Gastrocnemius medialis (tissue), 4 donors: Measurements from ENCODE around the gene OR8S1. TPM values are rescaled to one million over a fixed set of nuclear protein-coding genes. Genes with fewer than 3 reads are reported as not detected.
"Not testable (repeated sequence)": the region's sequence is repeated elsewhere in the genome, so short reads cannot be mapped to it uniquely, and the experiment has no call there.

Source experiments
- ATAC-seq, 2 donors: fragments of 150-250 bp; one replicate each; pipeline ENCODE4 v1.9.1; 2016
- DNase-seq, 2 donors: peaks; one replicate each; pipeline ENCODE4 v3.0.0-alpha.2; 2019
- H3K27ac ChIP-seq, 4 donors: fragments of 200-600 bp; sonication (generic); 1 replicate in 1 of 4; 2 replicates in 3 of 4; pipeline ENCODE4 v1.5.1; 2016 to 2018; ENCODE audit warnings: mild to moderate bottlenecking in 2 of 4, moderate library complexity in 1 of 4
- H3K27me3 ChIP-seq, 3 donors: fragments of 200-600 bp; sonication (generic) in 2 of 3; 1 replicate in 1 of 3; 2 replicates in 2 of 3; pipeline versions ENCODE4 v1.5.1 to v1.6.0; 2016 to 2019; ENCODE audit warnings: mild to moderate bottlenecking in 1 of 3, moderate library complexity in 1 of 3
- H3K36me3 ChIP-seq, 2 donors: fragments of 200-600 bp; sonication (generic) in 1 of 2; one replicate each; pipeline ENCODE4 v1.5.1; 2017 to 2018
- H3K4me1 ChIP-seq, 2 donors: fragments of 200-600 bp; sonication (generic) in 1 of 2; one replicate each; pipeline ENCODE4 v1.5.1; 2016 to 2017; ENCODE audit warnings: mild to moderate bottlenecking in 2 of 2
- H3K4me3 ChIP-seq, 4 donors: fragments of 200-600 bp; sonication (generic) in 3 of 4; 1 replicate in 1 of 4; 2 replicates in 3 of 4; pipeline ENCODE4 v1.5.1; 2016 to 2019; ENCODE audit warnings: mild to moderate bottlenecking in 2 of 4
- H3K9me3 ChIP-seq, 3 donors: fragments of 200-600 bp; sonication (generic) in 2 of 3; 1 replicate in 1 of 3; 2 replicates in 2 of 3; pipeline ENCODE4 v1.5.1; 2016 to 2019
- POLR2A ChIP-seq, 2 donors: fragments of 450-650 bp; IDR thresholded peaks; one replicate each; pipeline ENCODE4 v1.6.1; 2017; ENCODE audit warnings: antibody characterized with exemption in 2 of 2, mild to moderate bottlenecking in 2 of 2, moderate library complexity in 2 of 2
- in situ Hi-C, 4 donors: fragments of 200-750 bp; cut with MboI; loops; one replicate each; pipeline versions ENCODE4 v1.15.0 to v1.8.0; 2017; ENCODE audit warnings: low sequenced_read_pairs in 4 of 4
- intact Hi-C: fragments of 100-400 bp; cut with DNase I; formaldehyde crosslinking; loops from one replicate; pipeline ENCODE4 v1.15.1; 2023; ENCODE audit warnings: low total_unique reads
- total RNA-seq, 4 donors: library from RNA; depleted of rRNA; stranded (reverse); fragments of >200 nt; gene quantifications; one replicate each; pipeline versions ENCODE4 v1.1.0 to v1.2.3, GENCODE V29; 2016
- TF ChIP-seq, protein P1 (sequence below), 5 experiments: fragments of 450-650 bp in 3 of 5; fragments of 200-600 bp in 2 of 5; sonication (generic) in 2 of 5; IDR thresholded peaks in 4 of 5; conservative IDR thresholded peaks in 1 of 5; 1 replicate in 4 of 5; 2 replicates in 1 of 5; pipeline ENCODE4 v1.5.1; 2016 to 2019; ENCODE audit warnings: antibody characterized with exemption in 5 of 5, mild to moderate bottlenecking in 3 of 5, moderate library complexity in 3 of 5

OR8S1 gene
- total RNA-seq, 4 donors from 2014 or later = not detected

DNA sequence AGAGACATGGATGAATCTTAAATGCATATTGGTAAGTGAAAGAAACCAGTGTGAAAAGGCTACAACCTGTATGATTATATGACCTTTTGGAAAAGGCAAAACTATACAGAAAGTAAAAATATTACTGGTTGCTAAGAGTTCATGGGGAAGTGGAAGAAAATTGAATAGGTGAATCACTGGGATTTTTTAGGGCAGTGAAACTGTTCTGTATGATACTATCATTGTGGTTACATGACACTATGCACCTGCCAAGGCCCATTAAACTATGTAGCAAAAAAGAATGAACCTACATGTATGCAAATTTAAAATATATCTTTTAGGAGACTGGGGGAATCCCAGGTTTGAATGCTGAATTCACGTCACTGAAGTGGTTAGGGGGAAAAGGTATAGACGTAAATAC is 12.6 kb upstream of the OR8S1 start:
- Histone ChIP-seq H3K36me3 (no peaks in the 10 kb centered on the region), H3K27ac (no peak overlapping the region), H3K9me3 (no peaks in the 10 kb centered on the region), H3K27me3 (no peaks in the 10 kb centered on the region), H3K4me1 (no peaks in the 10 kb centered on the region), H3K4me3 (no peak overlapping the region)
- ATAC-seq (no peak), DNase-seq (no peak)
- in situ Hi-C loops = no loop called here
- TF ChIP-seq POLR2A (IDR thresholded peaks at IDR 0.05) = no peak
- TF ChIP-seq, protein P1, sequence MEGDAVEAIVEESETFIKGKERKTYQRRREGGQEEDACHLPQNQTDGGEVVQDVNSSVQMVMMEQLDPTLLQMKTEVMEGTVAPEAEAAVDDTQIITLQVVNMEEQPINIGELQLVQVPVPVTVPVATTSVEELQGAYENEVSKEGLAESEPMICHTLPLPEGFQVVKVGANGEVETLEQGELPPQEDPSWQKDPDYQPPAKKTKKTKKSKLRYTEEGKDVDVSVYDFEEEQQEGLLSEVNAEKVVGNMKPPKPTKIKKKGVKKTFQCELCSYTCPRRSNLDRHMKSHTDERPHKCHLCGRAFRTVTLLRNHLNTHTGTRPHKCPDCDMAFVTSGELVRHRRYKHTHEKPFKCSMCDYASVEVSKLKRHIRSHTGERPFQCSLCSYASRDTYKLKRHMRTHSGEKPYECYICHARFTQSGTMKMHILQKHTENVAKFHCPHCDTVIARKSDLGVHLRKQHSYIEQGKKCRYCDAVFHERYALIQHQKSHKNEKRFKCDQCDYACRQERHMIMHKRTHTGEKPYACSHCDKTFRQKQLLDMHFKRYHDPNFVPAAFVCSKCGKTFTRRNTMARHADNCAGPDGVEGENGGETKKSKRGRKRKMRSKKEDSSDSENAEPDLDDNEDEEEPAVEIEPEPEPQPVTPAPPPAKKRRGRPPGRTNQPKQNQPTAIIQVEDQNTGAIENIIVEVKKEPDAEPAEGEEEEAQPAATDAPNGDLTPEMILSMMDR (IDR thresholded peaks at IDR 0.05 in 4 of 5, conservative IDR thresholded peaks at IDR 0.05 in 1 of 5) = no peak
- intact Hi-C loops = no loop called here

DNA sequence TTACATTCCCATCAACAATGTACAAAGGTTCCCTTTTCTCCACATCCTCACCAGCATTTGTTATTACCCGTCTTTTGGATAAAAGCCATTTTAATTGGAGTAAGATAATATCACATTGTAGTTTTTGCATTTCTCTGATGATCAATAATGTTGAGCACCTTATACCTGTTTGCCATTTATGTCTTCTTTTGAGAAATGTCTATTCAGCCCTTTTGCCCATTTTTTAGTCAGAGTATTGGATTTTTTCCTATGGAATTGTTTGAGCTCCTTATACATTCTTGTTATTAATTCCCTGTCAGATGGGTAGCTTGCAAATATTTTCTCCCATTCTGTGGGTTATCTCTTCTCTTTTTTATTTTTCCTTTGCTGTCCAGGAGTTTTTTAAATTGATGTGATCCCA is 10.7 kb upstream of the OR8S1 start:
- TF ChIP-seq POLR2A (IDR thresholded peaks at IDR 0.05) = no peak
- TF ChIP-seq, protein P1 (IDR thresholded peaks at IDR 0.05 in 4 of 5, conservative IDR thresholded peaks at IDR 0.05 in 1 of 5) = no peak
- in situ Hi-C loops (no loop called here), intact Hi-C loops (no loop called here)
- H3K4me1 ChIP-seq = no peaks in the 10 kb centered on the region
- DNase-seq = no peak
- H3K4me3 ChIP-seq = no peak overlapping the region
- H3K9me3 ChIP-seq = no peaks in the 10 kb centered on the region
- H3K36me3 ChIP-seq = no peaks in the 10 kb centered on the region
- ATAC-seq = no peak
- no peak overlapping the region for H3K27ac ChIP-seq
- no peaks in the 10 kb centered on the region for H3K27me3 ChIP-seq

DNA sequence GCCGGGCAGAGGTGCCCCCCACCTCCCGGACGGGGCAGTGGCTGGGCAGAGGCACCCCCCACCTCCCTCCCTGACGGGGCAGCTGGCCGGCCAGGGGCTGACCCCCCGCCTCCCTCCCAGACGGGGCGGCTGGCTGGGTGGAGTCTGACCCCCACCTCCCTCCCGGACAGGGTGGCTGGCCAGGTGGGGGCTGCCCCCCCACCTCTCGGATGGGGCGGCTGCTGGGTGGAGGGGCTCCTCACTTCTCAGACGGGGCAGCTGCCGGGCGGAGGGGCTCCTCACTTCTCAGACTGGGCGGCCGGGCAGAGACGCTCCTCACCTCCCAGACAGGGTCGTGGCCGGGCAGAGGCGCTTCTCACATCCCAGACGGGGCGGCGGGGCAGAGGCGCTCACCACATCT is 5.1 kb upstream of the OR8S1 start:
- in situ Hi-C loops, H3K27me3 ChIP-seq, H3K27ac ChIP-seq, intact Hi-C loops, H3K4me1 ChIP-seq, H3K36me3 ChIP-seq, ATAC-seq, H3K4me3 ChIP-seq, DNase-seq, H3K9me3 ChIP-seq: not testable (repeated sequence)

DNA sequence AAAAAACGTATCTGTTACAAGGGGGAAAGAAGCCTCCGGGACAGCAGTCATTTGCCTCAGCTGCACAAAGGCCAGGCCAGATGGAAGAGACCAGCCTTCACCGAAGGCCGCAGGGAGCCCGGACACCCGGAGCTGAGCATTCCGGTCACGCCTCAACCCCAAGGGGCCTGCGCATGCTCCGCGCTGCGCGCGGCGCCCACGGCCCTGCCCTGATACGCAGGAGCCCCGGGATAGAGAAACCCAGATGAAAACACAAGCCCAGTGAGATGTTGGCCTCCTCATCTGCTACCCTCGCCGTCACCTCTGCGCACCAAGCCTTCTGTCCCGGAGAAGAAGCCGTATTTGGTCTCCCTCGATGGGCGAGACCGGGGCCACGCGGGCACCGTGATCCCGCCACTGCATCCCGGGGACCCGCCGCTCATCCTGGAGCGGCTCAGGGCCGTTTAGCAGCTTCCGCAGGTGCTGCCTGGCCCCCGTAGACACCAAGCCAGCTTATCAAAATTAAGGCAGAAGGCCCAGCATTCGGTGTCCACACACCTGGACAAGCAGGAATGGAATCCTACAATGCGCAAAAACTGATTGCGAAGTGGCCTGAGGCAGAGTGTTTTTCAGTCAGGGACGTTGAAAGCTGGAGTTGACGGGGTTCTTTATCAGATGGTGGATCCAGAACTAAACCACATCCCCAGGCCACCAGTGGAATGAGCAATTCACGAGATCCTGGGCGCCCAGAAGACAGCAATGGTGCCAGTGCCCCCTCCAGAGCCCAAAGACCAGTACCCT is 2.6 kb downstream of the OR8S1 start:
- ATAC-seq (no peak), DNase-seq (no peak)
- H3K27me3 ChIP-seq = peaks cover 0 to 3% (median 0%) of the 10 kb centered on the region in 3 donors
- no peak overlapping the region for H3K4me3 ChIP-seq
- in situ Hi-C loops = loop anchor here in 1 of 4 donors (25.0 kb wide), 1 partner anchor 259 kb away; the partner anchor contains the start of gene ADCY6
- H3K36me3 ChIP-seq = no peaks in the 10 kb centered on the region
- intact Hi-C loops = loop anchor here (5.0 kb wide), 1 partner anchor 84 kb away; no protein-coding TSS in a partner anchor
- TF ChIP-seq, protein P1 (IDR thresholded peaks at IDR 0.05 in 4 of 5, conservative IDR thresholded peaks at IDR 0.05 in 1 of 5) = no peak
- no peak for TF ChIP-seq POLR2A (IDR thresholded peaks at IDR 0.05)
- H3K4me1 ChIP-seq = no peaks in the 10 kb centered on the region
- H3K9me3 ChIP-seq = no peaks in the 10 kb centered on the region
- H3K27ac ChIP-seq = no peak overlapping the region

DNA sequence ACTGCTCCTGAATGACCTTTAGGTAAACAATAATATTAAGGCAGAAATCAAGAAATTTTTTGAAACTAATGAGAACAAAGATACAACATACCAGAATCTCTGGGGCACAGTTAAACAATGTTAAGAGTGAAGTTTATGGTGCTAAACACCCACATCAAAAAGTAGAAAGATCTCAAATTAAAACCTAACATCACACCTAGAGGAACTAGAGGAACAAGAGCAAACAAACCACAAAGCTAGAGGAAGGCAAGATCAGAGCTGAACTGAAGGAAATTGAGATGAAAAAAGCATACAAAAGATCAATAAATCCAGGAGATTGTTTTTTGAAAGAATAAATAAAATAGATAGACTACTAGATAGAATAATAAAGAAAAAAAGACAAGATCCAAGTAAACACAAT is 7.2 kb downstream of the OR8S1 start:
- no peaks in the 10 kb centered on the region for H3K36me3 ChIP-seq
- no peak overlapping the region for H3K27ac ChIP-seq
- in situ Hi-C loops (loop anchor here in 1 of 4 donors (25.0 kb wide), 1 partner anchor 255 kb away; the partner anchor contains the start of gene ADCY6), intact Hi-C loops (no loop called here)
- ATAC-seq (no peak), DNase-seq (no peak)
- no peaks in the 10 kb centered on the region for H3K4me1 ChIP-seq
- no peak overlapping the region for H3K4me3 ChIP-seq
- H3K27me3 ChIP-seq = peaks cover 0 to 3% (median 0%) of the 10 kb centered on the region in 3 donors
- no peaks in the 10 kb centered on the region for H3K9me3 ChIP-seq
- TF ChIP-seq POLR2A (IDR thresholded peaks at IDR 0.05) = no peak
- TF ChIP-seq, protein P1 (IDR thresholded peaks at IDR 0.05 in 4 of 5, conservative IDR thresholded peaks at IDR 0.05 in 1 of 5) = no peak
